NCI-H2107 treated with DMSO at 0.1 percent for 48 hours (cell line): ENCODE data around the gene MRS2.
A peak's percentile ranks its signal among the peaks of the same experiment; 100 is the strongest.

Source experiments
- DNase-seq: peaks from one replicate; lab custom pipeline; 2025; ENCODE audit not compliant: unreplicated experiment; lab: John Stamatoyannopoulos, UW

MRS2 gene

GRCh38 chr6:24429146-24429545, 26.4 kb downstream of the MRS2 start:
- DNase-seq, result no peak

DNA sequence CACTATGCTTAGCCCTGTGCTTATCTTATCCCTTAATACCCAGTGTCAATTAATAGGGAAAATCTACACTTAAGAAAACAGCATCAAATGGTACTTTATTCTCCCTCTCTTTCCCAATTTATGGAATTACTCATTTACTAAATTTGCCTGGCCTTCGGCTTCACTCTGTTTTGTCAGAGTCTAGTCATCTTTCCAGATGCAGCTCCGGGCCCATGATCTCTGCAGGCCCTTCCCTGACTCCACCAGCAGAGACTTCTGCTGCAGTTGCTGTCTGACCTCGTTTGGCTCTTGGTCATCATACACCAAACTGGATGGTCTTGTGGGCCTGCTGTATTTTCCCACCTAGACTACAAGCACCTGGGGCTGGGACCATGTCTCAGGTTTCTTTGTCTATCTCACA, 27.4 kb downstream of the MRS2 start:
- no peak for DNase-seq

DNA sequence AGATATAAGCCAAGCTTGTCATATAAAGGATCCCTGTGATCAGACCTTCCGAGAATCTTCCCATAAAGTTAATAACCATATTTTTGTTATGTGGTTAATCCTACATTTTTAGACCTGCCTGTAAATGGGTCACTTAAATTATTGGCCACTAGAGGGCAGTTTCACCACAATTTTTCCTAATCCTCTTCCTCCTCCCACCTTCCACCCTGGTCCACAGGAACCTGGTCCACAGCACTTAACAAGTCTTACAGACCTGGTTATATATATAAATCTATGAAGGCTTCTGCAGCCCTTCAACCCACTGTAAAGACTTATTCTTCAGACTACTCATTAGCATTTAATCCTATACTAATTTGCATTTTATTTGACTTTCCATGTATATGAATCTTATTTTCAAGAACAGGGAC, 28.3 kb downstream of the MRS2 start:
- no peak for DNase-seq

DNA sequence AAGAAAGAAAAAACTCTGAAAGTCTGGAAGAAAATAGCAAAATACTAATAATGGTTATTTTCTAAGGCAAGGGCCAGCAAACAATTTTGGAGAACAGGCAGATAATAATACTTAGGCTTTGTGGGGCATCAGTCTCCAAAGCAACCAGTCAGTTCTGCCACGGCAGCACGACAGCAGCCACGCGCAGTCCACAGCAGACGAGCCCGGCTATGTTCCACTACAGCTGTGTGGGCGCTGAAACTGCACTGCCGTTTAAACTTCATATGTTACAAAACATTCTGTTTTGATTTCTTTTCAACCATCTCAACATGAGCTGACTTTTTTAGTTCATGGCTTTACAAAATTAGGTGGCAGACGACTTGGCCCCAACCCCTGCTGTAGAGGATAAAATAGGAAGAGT, 29.9 kb downstream of the MRS2 start:
- no peak for DNase-seq

- DNase-seq, result no peak
Measured at GRCh38 chr6:24436979-24437378, 34.2 kb downstream of the MRS2 start.

DNA sequence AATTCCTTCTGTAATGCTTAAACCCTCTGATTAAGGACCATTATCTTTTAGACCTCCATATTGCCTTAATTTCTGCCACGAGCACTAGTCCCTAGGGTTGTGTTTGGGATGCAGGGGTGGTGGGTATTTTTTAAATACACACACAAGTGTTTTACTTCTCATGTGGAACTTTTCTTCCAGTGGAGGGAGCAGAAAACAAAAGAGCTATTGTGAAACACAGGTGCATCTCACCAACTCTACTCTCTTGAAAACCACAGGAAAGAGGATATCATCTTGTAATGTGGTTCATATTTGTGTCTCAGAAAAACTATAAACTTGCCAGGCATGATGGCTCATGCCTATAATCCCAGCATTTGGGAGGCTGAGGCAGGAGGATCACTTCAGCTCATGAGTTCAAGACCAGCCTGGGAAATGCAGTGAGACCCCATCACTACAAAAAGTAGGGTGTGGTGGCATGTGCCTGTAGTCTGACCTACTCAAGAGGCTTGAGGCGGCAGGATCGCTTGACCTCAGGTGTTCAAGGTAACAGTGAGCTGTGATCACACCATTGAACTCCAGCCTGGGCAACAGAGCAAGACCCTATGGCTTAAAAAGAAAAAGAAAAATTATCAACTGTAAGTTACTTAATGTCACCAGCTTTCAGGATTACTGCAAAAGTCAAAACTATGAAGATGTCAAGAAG, 37.3 kb downstream of the MRS2 start:
- peak; percentile 21 for DNase-seq

GRCh38 chr6:24440897-24441598, 38.3 kb downstream of the MRS2 start:
- no peak for DNase-seq

- no peak for DNase-seq
Measured at GRCh38 chr6:24441599-24441904, 38.8 kb downstream of the MRS2 start.

DNA sequence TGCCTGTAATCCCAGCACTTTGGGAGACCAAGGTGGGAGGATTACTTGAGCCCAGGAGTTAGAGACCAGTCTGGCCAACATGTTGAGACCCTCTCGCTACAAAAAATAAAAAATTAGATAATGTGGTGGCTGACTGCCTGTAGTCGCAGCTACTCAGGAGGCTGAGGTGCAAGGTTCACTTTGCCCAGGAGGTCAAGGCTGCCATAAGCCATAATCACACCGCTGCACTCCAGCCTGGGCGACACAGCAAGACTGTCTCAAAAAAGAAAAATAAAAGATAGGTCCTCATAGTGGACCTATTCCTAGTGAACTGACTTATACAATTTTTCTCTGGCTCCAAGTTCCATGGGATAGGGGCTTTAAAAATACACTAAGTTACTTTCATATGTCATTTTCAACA, 41.9 kb downstream of the MRS2 start:
- no peak for DNase-seq

GRCh38 chr6:24445704-24446103, 43.0 kb downstream of the MRS2 start:
- no peak for DNase-seq

DNA sequence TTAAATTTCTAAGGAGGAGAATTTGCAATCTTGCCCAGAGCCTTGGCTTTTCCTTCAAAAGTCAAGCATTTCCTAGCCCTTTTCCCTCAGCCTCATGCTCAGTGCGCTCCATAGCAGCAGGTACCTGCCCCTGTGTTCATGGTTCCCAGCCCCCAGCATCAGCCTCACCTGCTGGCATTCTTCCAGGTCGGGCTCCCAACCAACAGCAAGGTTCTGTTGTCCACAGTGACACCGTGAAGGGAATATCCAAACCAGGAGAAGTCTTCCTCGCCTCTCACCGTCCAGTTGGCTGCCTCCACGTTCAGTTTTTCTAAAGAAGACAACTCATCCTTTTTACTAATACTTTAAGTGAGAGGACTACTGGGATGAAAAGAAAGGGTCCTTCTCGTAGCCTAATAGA, 43.9 kb downstream of the MRS2 start:
- no peak for DNase-seq

DNA sequence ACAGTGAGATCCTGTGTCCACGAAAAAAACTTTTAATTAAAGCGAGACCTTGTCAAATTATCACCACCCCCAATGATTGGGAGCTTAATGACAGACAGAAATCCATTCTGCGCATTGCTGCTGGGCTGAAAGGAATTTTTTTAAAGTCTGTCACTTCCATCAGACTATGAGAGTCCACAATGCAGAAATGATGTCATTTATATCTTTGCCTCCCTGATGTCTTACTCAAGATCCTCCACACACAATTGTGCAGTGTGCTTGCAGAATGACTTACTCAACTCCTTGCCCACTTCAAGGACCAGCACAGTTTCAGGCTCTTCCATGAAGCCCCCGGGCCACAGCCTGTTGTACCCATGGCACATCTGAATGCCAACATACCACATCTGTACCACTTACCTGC, 45.7 kb downstream of the MRS2 start:
- no peak for DNase-seq

DNA sequence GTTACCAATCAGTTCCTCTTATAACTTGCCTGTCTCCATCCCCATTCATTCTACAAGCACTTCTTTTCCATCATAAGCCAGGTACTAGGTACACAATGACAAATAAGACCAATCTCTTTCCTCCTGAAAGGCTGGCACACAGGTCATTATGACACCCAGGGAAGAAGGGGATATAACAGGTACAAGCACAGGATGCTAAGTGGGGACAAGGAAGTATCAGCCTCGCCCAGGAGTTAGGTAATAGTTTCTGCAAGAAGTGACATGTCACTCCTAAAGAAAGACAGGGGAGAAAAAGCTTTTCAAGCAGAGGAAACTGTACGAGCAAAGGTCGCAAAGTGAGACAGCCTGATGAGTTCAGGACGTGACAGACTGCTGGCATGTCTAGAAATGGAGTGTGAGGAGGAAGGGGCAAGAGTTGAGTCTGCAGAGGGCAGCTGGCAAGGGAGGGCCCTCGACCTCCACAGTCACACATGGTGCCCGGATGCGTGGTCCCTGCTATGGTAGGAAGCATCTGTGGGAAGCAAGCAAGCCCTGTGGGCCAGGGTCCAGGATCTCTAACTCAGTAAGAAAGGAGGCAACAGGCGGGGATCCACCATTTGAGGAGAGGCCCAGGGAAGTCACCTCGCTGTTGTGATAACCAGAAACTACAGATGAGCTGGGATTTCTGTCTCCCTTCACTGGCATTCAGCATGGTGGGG, 46.2 kb downstream of the MRS2 start:
- no peak for DNase-seq

DNA sequence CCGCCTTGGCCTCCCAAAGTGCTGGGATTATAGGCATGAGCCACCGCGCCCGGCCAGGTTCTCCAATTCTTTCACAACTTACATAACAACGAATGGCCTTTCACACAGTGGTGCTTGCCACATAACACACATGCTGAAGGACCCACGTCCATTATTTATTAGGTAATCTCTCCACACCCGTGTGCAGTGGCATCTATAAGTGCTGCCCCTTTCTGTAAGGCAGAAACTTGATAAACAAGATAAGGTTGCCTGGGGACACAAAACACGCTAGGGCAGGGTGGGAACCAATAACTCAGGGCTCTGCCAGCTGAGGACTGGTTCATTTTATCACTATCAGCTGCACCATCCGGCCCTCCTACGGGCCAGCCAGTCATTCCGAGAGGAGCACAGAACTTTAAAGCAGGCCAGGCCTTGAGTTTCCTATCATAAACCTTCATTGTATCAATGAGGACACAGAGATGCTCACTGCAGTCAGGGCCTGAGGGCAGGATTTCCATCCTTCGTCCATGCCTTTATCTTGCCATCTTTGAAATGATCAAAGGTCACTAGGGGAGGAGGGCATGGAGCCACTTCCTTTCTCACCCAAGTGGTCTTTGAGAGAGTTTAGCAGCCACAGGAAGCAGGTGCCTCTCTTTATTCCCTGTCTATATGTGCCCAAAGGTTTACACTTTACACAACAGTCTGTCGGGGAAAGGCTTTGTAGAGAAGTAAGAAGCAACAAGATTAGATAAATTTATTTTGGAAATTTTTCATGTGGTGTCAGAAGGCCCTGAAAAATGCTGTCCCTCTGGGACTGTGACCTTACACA, 49.0 kb downstream of the MRS2 start:
- no peak for DNase-seq

DNA sequence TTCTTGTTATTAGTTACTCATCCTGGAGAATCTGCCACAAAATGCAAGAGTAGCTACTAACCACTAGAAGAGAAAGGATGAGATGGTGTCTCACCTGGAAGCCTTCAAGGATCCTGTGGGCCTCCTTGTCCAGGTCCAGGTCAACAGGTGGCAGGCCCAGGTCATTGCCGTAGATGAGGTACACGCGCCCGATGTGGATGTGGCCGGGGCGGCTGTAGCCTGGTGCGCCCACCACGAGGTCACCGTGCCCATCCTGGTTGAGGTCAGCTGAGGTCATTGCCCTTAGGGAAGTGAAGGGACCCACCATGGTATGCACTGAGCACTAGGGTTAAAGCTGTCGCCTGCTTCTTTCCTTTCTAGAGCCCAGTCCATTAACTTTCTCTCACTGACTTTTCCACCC, 51.2 kb downstream of the MRS2 start:
- no peak for DNase-seq

DNA sequence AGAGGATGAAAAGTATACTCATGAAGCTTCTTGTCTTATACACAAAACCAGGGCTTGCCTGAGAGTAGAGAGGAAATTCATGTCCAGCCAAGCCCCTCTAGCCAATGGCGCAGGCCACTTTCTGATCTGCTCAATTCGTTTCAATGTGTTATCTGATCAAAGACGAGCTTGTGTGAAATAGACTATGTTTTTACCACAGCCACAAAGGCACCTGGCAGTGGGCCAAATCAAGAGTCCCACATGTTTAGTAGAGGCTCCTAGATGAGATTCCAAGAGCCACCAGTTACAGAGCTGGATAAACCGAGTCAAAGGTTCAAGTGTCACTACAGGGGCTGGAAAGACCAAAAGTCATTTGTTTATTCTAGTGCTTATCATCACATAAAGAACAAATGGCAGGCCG, 51.7 kb downstream of the MRS2 start:
- DNase-seq, result no peak

- DNase-seq, result no peak
Measured at GRCh38 chr6:24455061-24455460, 52.3 kb downstream of the MRS2 start.

- no peak for DNase-seq
Measured at GRCh38 chr6:24458134-24458533, 55.4 kb downstream of the MRS2 start.

DNA sequence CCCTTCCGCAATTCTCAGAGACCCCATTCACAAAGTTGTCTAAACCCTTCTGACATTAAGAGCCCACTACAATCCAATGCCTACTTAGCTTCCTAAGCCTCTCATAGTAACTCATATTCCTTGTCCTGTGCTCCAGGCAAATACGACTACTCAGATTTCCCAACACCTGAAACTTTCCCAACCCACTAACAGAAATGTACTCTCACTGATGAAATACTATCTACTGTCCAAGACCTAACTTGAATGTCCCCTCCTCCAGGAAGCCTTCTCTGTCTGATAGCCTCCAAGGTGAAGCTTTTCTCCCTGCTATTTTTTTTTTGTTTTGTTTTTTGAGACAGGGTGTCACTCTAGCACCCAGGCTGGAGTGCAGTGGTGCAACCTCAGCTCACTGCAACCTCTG, 56.2 kb downstream of the MRS2 start:
- no peak for DNase-seq

GRCh38 chr6:24460966-24461365, 58.2 kb downstream of the MRS2 start:
- DNase-seq, result no peak

- DNase-seq, result no peak
Measured at GRCh38 chr6:24464253-24465038, 61.7 kb downstream of the MRS2 start.
